ENCODE measurements around the gene COL7A1.

Gene COL7A1

GRCh38 chr3:48624767-48625166, 29.6 kb upstream of the COL7A1 start:
- peaks cover 51 to 54% of the 10 kb centered on the region in 2 experiments for H3K36me3 ChIP-seq (ENCODE audit: control insufficient read depth in 1 of 2, insufficient read depth in 2 of 2, low read length in 2 of 2)

GRCh38 chr3:48623851-48624547, 28.9 kb upstream of the COL7A1 start:
- H3K4me3 ChIP-seq (ENCODE audit: low read depth, low read length), result no peak overlapping the region
- H3K79me1 ChIP-seq (ENCODE audit: low read length), result no peaks in the 10 kb centered on the region
- H4K91ac ChIP-seq (ENCODE audit: low read depth, low read length), result no peak overlapping the region
- no peak overlapping the region for H3K23ac ChIP-seq (ENCODE audit: low read length)
- no peak overlapping the region for H4K12ac ChIP-seq (ENCODE audit: low read depth, low read length)
- no peak overlapping the region for H2BK120ac ChIP-seq (ENCODE audit: insufficient read depth, low read length, poor library complexity)
- no peak overlapping the region for H3K9ac ChIP-seq (ENCODE audit: low read length)
- no peak overlapping the region for H3K4me2 ChIP-seq (ENCODE audit: low read length)
- no peak for DNase-seq
- H3K27me3 ChIP-seq (ENCODE audit: insufficient read depth, low read length), result no peaks in the 10 kb centered on the region
- no peak overlapping the region for H3K18ac ChIP-seq (ENCODE audit: low read length)
- H3K36me3 ChIP-seq (ENCODE audit: control insufficient read depth in 1 of 2, insufficient read depth in 2 of 2, low read length in 2 of 2), result peaks cover 43 to 47% of the 10 kb centered on the region in 2 experiments
- no CpG with 5 or more reads among the region's 6 CpGs for whole genome bisulfite sequencing (ENCODE audit: extremely low coverage, insufficient coverage, insufficient read length)
- no peak overlapping the region for H2AK5ac ChIP-seq (ENCODE audit: low read length)
- H3K4me1 ChIP-seq (ENCODE audit: control insufficient read depth in 1 of 2, insufficient read depth in 2 of 2, low read length in 2 of 2), result no peaks in the 10 kb centered on the region
- H4K8ac ChIP-seq (ENCODE audit: low read depth, low read length), result no peak overlapping the region
- H3K9me3 ChIP-seq (ENCODE audit: insufficient read depth, low read depth, low read length), result peaks cover 9% of the 10 kb centered on the region
- no peak overlapping the region for H3K27ac ChIP-seq (ENCODE audit: low read depth, low read length)
- no peak overlapping the region for H2AFZ ChIP-seq (ENCODE audit: insufficient read depth, low read length, poor library complexity)
- H3K4ac ChIP-seq (ENCODE audit: low read depth, low read length), result no peak overlapping the region
- no peak overlapping the region for H2BK5ac ChIP-seq (ENCODE audit: low read depth, low read length, poor library complexity)
- no peak overlapping the region for H3K14ac ChIP-seq (ENCODE audit: low read length)
- no peak overlapping the region for H2BK12ac ChIP-seq (ENCODE audit: low read length)
- H3K79me2 ChIP-seq (ENCODE audit: control insufficient read depth, insufficient read depth, low read length, poor library complexity), result no peaks in the 10 kb centered on the region

More at GRCh38 chr3:48624767-48625166, 29.6 kb upstream of the COL7A1 start:
- Histone ChIP-seq H2AK5ac (ENCODE audit: low read length) (no peak overlapping the region), H3K79me1 (ENCODE audit: low read length) (no peaks in the 10 kb centered on the region), H2BK5ac (ENCODE audit: low read depth, low read length, poor library complexity) (no peak overlapping the region), H3K27ac (ENCODE audit: low read depth, low read length) (no peak overlapping the region), H3K27me3 (ENCODE audit: insufficient read depth, low read length) (no peaks in the 10 kb centered on the region), H2BK120ac (ENCODE audit: insufficient read depth, low read length, poor library complexity) (no peak overlapping the region), H3K4me3 (ENCODE audit: low read depth, low read length) (no peak overlapping the region), H3K4me2 (ENCODE audit: low read length) (no peak overlapping the region), H3K18ac (ENCODE audit: low read length) (no peak overlapping the region), H3K4ac (ENCODE audit: low read depth, low read length) (no peak overlapping the region), H2AFZ (ENCODE audit: insufficient read depth, low read length, poor library complexity) (no peak overlapping the region), H4K91ac (ENCODE audit: low read depth, low read length) (no peak overlapping the region), H2BK12ac (ENCODE audit: low read length) (no peak overlapping the region), H3K23ac (ENCODE audit: low read length) (no peak overlapping the region), H3K9ac (ENCODE audit: low read length) (no peak overlapping the region), H3K79me2 (ENCODE audit: control insufficient read depth, insufficient read depth, low read length, poor library complexity) (no peaks in the 10 kb centered on the region), H3K4me1 (ENCODE audit: control insufficient read depth in 1 of 2, insufficient read depth in 2 of 2, low read length in 2 of 2) (no peaks in the 10 kb centered on the region), H3K9me3 (ENCODE audit: insufficient read depth, low read depth, low read length) (peaks cover 7% of the 10 kb centered on the region), H4K12ac (ENCODE audit: low read depth, low read length) (no peak overlapping the region), H4K8ac (ENCODE audit: low read depth, low read length) (no peak overlapping the region), H3K14ac (ENCODE audit: low read length) (no peak overlapping the region)
- no peak for DNase-seq
- no CpG with 5 or more reads among the region's 10 CpGs for WGBS (ENCODE audit: extremely low coverage, insufficient coverage, insufficient read length)

- no CpG with 5 or more reads among the region's 19 CpGs for WGBS (ENCODE audit: extremely low coverage, insufficient coverage, insufficient read length)
These were observed 26.3 kb upstream of the COL7A1 start, which contains the start of gene TMEM89 for GRCh38 chr3:48621461-48621869. TSS of gene TMEM89 (minus strand) at chr3:48621769. CDS start at chr3:48621756, 13 bp downstream.

GRCh38 chr3:48619541-48620524, 24.7 kb upstream of the COL7A1 start:
- peaks cover 6 to 7% of the 10 kb centered on the region in 2 experiments for H3K36me3 ChIP-seq (ENCODE audit: control insufficient read depth in 1 of 2, insufficient read depth in 2 of 2, low read length in 2 of 2)
- H2BK12ac ChIP-seq (ENCODE audit: low read length), result no peak overlapping the region
- H3K4me2 ChIP-seq (ENCODE audit: low read length), result no peak overlapping the region
- no peak overlapping the region for H3K18ac ChIP-seq (ENCODE audit: low read length)
- H4K8ac ChIP-seq (ENCODE audit: low read depth, low read length), result no peak overlapping the region
- H3K27me3 ChIP-seq (ENCODE audit: insufficient read depth, low read length), result no peaks in the 10 kb centered on the region
- H2AFZ ChIP-seq (ENCODE audit: insufficient read depth, low read length, poor library complexity), result no peak overlapping the region
- no peak overlapping the region for H2AK5ac ChIP-seq (ENCODE audit: low read length)
- H3K9me3 ChIP-seq (ENCODE audit: insufficient read depth, low read depth, low read length), result peaks cover 17% of the 10 kb centered on the region
- H2BK5ac ChIP-seq (ENCODE audit: low read depth, low read length, poor library complexity), result no peak overlapping the region
- no peaks in the 10 kb centered on the region for H3K79me1 ChIP-seq (ENCODE audit: low read length)
- H2BK120ac ChIP-seq (ENCODE audit: insufficient read depth, low read length, poor library complexity), result no peak overlapping the region
- H3K79me2 ChIP-seq (ENCODE audit: control insufficient read depth, insufficient read depth, low read length, poor library complexity), result no peaks in the 10 kb centered on the region
- no peaks in the 10 kb centered on the region for H3K4me1 ChIP-seq (ENCODE audit: control insufficient read depth in 1 of 2, insufficient read depth in 2 of 2, low read length in 2 of 2)
- no peak overlapping the region for H3K23ac ChIP-seq (ENCODE audit: low read length)
- no peak overlapping the region for H4K12ac ChIP-seq (ENCODE audit: low read depth, low read length)
- no CpG with 5 or more reads among the region's 7 CpGs for WGBS (ENCODE audit: extremely low coverage, insufficient coverage, insufficient read length)
- no peak overlapping the region for H3K4me3 ChIP-seq (ENCODE audit: low read depth, low read length)
- no peak overlapping the region for H3K27ac ChIP-seq (ENCODE audit: low read depth, low read length)
- DNase-seq, result no peak
- H3K14ac ChIP-seq (ENCODE audit: low read length), result no peak overlapping the region
- H4K91ac ChIP-seq (ENCODE audit: low read depth, low read length), result no peak overlapping the region
- H3K9ac ChIP-seq (ENCODE audit: low read length), result no peak overlapping the region
- no peak overlapping the region for H3K4ac ChIP-seq (ENCODE audit: low read depth, low read length)

More at GRCh38 chr3:48621461-48621869, 26.3 kb upstream of the COL7A1 start, which contains the start of gene TMEM89:
- Histone ChIP-seq H3K23ac (ENCODE audit: low read length) (no peak within 1 kb of the TSS), H3K79me2 (ENCODE audit: control insufficient read depth, insufficient read depth, low read length, poor library complexity) (no peaks in the 10 kb centered on the region), H3K27ac (ENCODE audit: low read depth, low read length) (no peak within 1 kb of the TSS), H4K8ac (ENCODE audit: low read depth, low read length) (no peak within 1 kb of the TSS), H3K4ac (ENCODE audit: low read depth, low read length) (no peak within 1 kb of the TSS), H2BK5ac (ENCODE audit: low read depth, low read length, poor library complexity) (no peak within 1 kb of the TSS), H3K27me3 (ENCODE audit: insufficient read depth, low read length) (no peaks in the 10 kb centered on the region), H3K4me1 (ENCODE audit: control insufficient read depth in 1 of 2, insufficient read depth in 2 of 2, low read length in 2 of 2) (no peaks in the 10 kb centered on the region), H2BK12ac (ENCODE audit: low read length) (no peak within 1 kb of the TSS), H2AK5ac (ENCODE audit: low read length) (no peak within 1 kb of the TSS), H4K91ac (ENCODE audit: low read depth, low read length) (no peak within 1 kb of the TSS), H3K18ac (ENCODE audit: low read length) (no peak within 1 kb of the TSS), H3K9ac (ENCODE audit: low read length) (no peak within 1 kb of the TSS), H2AFZ (ENCODE audit: insufficient read depth, low read length, poor library complexity) (no peak within 1 kb of the TSS), H3K4me2 (ENCODE audit: low read length) (no peak within 1 kb of the TSS), H4K12ac (ENCODE audit: low read depth, low read length) (no peak within 1 kb of the TSS), H2BK120ac (ENCODE audit: insufficient read depth, low read length, poor library complexity) (no peak within 1 kb of the TSS), H3K9me3 (ENCODE audit: insufficient read depth, low read depth, low read length) (peaks cover 17% of the 10 kb centered on the region), H3K4me3 (ENCODE audit: low read depth, low read length) (no peak within 1 kb of the TSS), H3K14ac (ENCODE audit: low read length) (no peak within 1 kb of the TSS), H3K79me1 (ENCODE audit: low read length) (no peaks in the 10 kb centered on the region), H3K36me3 (ENCODE audit: control insufficient read depth in 1 of 2, insufficient read depth in 2 of 2, low read length in 2 of 2) (peaks cover 22% of the 10 kb centered on the region in 2 experiments)
- no peak for DNase-seq
